DLD1 (cell line): ENCODE data around the gene TTLL8.
"Not testable (repeated sequence)": the region's sequence is repeated elsewhere in the genome, so short reads cannot be mapped to it uniquely, and the experiment has no call there.

ENCODE experiments used
- in situ Hi-C: cut with HindIII; loops from 2 replicates; pipeline ENCODE4 v1.10.0; 2017; ENCODE audit warnings: low sequenced_read_pairs

Gene TTLL8

DNA sequence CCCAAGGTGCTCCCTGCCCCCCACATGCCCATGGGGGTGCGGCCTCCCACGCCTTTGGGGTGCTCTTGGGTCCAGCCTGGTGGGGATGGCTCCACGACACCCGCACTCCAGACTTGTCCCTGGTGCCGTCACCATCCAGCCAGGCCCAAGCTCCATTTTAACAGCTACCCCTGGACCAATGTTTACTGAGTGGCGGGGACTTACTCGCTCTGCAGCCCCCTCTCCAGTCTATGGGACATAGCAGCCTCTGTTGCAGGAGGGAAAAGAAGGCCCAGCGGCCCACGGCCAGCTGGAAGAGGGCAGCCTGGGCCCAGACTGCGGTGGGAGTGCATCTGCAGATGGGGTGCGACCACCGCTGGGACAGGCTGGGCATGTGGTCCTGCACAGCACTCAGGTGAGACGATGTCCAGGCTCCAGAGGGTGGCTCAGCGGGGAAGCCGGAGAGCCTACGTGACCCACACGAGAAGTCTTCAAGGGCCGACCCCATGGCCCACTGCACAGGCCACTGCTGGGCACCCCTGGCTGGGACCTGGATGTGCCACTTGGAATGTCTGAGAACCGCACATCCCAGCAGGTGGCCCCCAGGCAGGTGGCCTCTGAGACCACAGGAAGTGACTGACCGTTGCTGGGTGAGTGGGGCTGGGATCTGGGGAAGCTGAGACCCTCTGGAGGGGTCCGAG, 63.6 kb downstream of the TTLL8 start:
- in situ Hi-C loops: no loop called here

DNA sequence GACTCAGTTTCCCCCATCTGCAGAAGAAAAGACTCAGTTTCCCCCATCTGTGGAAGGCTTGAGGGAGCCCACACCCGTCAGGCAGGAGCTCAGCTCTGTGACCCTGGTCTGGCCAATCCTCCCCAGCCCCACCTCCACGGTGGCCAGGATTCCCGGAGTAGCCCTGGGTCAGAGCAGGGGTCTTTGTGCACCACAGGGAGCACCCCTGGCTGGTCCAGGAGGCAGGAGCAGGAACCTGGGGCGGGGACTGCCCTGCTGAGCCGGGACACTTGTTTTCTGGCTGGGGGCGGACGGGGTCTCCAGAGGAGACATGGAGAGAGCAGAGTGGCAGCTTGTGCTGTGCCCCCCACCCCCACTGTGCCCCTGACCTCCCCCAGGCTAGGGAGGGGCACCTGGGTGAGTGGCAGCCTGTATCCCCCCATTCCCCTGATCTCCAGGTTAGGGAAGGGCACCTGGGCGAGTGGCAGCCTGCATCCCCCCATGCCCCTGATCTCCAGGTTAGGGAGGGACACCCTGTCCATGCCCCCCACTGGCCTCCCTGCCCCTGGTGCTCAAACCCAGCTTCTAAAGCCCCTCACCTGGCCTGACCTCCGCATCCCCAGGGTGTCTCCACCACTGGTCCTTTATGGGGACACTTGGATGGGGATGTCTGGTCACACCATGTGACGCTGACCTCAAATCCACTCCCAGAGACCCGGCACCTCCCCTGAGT, 64.3 kb downstream of the TTLL8 start:
- in situ Hi-C loops: no loop called here

DNA sequence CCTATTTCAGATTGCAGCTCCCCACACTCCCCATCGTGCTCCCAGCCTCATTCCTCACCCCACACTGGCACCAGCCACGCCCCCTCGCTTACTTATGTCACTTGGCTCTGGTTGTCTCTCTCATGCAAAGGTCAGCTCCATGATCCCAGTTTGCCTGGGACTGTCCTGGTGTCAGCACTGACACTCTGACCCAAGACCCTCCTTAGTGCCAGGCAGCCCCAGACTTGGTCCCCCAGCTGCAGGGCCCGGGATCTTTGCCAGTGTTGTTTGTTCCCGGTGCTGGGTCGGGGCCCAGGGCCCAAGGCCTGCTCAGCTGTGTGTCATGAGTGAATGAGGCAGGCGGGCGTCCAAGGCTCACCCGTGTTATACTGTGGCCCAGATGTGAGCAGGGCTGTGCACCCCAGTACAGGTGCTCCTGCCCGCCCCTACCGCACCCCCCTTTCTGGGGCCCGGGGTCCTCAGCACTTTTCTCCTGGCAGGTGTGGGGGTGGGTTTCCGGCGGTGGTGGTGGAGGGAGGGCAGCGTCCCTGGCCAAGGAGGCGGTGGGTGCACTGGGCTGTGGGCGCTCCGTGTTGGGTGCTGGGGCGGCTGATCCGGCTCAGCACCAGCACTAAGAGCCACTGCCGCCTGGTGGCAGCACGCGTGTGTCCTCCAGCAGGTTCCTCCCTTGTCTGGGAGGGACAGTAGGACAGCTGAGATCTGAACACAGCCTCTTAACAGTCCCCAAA, 65.0 kb downstream of the TTLL8 start:
- in situ Hi-C loops: no loop called here

- in situ Hi-C loops: no loop called here
These were observed 66.1 kb downstream of the TTLL8 start for GRCh38 chr22:49991907-49992533.

DNA sequence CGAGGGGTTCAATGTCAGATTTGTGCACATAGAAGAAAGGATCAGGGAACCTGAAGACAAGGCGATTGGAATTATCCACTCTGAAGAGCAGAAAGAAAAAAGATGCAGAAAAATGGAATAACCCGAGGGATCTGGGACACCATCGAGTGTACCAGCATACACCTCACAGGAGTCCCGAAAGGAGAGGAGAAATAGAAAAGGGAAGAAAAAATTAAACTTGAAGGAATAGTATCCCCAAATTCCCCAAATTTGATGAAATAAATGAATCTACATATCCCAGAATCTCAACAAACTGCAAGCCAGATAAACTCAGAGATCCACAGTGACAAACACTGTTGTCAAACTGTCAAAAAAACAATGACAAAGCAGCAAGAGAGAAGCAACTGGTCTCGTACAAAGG, 66.9 kb downstream of the TTLL8 start:
- in situ Hi-C loops: no loop called here

DNA sequence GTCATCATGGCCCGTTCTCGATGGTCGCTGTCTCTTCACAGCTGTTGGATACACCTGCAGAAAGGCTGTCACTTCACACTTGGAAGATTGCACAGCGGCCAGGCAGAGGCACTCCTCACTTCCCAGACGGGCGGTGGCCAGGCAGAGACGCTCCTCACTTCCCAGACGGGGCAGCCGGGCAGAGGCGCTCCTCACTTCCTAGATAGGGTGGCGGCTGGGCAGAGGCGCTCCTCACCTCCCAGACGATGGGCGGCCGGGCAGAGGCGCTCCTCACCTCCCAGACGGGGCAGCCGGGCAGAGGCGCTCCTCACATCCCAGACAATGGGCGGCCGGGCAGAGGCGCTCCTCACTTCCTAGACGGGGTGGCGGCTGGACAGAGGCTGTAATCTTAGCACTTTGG, 68.3 kb downstream of the TTLL8 start:
- in situ Hi-C loops: not testable (repeated sequence)

- in situ Hi-C loops: no loop called here
These were observed 71.8 kb downstream of the TTLL8 start for GRCh38 chr22:49986325-49986724.

DNA sequence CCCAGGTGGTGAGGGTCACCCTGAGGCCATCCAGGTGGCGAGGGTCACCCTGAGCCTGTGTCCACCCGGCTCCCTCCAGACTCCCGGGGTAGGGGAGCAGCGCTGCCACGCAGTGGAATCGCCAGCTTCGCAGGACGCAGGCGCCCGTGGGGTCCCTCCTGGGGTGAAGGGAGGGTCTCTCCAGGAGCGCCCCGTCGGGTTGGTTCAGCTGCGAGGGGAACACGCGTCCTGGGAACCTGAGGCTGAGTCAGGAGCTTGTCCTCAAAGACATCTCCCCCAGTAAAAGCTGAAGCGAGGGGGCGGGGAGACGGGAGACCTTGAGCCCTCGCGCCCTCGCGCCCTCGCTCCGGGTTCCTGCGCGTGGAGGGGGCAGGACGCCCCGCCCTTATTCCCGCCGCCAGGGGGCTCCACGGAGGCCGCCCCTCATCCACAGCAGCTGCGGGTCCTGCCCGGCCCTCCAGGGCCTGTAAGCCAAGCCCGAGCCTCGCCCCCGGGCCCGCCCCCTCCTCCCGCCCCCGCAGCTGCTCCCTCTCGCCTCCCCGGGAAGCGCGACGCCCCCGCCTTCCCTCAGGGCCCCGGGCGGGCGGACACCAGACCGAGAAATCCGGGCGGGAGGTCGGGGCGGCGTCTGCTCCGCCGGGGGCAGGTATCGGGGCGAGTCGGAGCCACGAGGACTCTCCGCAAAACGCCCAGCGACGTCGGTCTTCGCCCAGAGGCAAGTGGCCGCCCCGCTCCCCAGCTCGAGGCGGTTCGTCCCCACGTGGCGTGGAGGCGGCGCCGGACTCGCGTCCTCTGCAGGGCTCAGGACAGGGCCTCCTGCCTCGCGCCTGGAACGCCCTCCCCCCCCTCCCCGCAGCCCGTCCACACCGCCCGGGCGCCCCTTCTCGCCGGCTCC, 74.7 kb downstream of the TTLL8 start:
- in situ Hi-C loops: no loop called here

- in situ Hi-C loops: not testable (repeated sequence)
These were observed 76.3 kb downstream of the TTLL8 start for GRCh38 chr22:49981799-49982198.

- in situ Hi-C loops: no loop called here
These were observed 78.4 kb downstream of the TTLL8 start for GRCh38 chr22:49979587-49980264.

- in situ Hi-C loops: no loop called here
These were observed 80.5 kb downstream of the TTLL8 start for GRCh38 chr22:49977578-49977977.

DNA sequence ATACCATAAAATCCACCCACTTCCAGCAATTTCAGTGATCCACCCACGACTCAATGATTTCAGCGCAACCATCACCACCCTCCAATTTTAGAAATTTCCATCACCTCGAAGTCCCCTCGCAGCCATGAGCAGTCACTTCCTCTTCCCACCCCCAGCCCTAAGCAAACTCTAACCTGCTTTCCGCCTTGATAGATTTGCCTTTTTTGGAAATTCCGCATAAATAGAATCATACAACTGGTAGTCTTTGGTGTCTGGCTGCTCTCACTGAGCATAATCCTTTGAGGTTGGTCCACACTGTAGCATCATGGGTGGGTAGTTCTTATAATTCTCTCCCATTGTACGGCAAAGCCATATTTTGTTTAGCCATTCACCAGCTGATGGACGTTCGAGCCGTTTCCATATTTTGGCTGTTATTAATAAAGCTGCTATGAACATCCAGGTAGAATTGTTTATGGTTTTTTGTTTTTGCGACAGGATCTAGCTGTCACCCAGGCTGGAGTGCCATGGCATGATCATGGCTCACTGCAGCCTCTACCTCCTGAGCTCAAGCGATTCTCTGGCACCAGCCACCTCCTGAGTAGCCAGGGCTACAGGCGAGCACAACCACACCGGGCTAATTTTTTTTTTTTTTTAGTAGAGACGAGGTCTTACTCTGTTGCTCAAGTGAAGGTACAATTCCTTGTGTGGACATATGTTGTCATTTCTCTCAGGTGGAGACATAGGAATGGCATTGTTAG, 81.5 kb downstream of the TTLL8 start:
- in situ Hi-C loops: no loop called here

- in situ Hi-C loops: no loop called here
These were observed 82.3 kb downstream of the TTLL8 start for GRCh38 chr22:49975543-49976389.

- in situ Hi-C loops: no loop called here
These were observed 84.8 kb downstream of the TTLL8 start for GRCh38 chr22:49973018-49973961.

DNA sequence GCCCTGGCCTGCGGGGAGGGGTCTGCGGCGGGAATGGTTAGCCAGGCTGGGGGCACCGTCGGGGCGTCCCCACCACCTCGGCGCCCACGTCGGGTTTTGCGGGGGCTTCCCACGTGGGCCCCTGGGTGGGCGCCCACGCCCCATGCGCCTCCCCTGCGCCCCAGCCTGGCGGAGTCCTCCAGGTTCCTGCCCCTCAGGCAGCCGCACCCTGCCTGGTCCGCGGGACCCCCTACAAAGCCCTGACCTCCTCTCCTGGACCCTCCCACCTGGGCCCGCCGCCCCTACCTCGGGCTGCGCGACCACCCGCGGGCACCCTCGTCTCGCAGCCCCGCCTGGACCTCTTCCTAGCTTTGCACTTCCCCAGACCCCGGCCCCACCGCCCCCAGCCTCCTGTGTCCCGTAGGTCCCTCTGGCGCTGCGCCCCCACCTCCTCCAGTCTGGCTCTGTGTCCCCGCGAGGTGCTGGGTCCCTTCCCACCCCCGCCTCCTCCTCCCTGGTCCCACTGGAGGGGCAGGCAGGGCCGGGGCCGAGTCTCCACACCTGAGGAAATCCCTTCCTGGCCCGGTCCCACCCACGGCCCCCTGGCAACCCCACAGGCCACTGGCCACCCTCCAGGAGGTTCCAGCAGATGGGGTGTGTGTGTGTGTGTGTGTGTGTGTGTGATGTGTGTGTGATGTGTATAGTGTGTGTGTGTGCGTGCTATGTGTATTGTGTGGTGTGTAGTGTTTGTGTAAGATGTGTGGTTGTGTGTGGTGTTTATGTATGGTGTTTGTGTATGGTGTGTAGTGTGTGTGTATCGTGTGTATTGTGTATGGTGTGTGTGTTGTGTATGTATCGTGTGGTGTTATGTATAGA, 85.7 kb downstream of the TTLL8 start:
- in situ Hi-C loops: no loop called here
